ENCODE measurements around the gene HMOX2.

DNA sequence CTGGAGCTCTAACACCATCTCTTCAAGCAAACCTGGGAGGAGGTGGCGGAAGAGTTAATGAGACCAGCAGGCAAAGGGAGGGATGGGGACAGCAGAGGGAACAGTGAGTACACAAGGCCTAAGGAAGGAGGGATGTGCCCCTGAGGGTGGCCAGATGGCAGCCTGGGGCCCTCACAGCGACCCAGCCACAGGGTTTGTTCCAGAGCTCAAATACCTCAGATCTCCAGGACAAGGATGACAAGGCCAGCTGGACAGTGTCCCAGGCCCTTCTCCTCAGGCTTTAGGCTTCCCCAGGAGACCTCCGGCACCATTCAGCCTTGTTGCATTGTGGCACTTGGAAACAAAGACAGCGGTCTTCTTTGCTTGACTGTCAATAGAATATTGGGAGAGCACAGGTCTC lies 47.5 kb downstream of the HMOX2 start:
- TF ChIP-seq, protein P1, sequence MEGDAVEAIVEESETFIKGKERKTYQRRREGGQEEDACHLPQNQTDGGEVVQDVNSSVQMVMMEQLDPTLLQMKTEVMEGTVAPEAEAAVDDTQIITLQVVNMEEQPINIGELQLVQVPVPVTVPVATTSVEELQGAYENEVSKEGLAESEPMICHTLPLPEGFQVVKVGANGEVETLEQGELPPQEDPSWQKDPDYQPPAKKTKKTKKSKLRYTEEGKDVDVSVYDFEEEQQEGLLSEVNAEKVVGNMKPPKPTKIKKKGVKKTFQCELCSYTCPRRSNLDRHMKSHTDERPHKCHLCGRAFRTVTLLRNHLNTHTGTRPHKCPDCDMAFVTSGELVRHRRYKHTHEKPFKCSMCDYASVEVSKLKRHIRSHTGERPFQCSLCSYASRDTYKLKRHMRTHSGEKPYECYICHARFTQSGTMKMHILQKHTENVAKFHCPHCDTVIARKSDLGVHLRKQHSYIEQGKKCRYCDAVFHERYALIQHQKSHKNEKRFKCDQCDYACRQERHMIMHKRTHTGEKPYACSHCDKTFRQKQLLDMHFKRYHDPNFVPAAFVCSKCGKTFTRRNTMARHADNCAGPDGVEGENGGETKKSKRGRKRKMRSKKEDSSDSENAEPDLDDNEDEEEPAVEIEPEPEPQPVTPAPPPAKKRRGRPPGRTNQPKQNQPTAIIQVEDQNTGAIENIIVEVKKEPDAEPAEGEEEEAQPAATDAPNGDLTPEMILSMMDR (IDR thresholded peaks at IDR 0.05), result no peak
- TF ChIP-seq POLR2AphosphoS5 (IDR thresholded peaks at IDR 0.05), result no peak

Measured in transverse colon (tissue), 4 donors.